HG02970 (cell line): ENCODE results near the gene PSD2.

Source experiments
- ATAC-seq: cut with Tn5 transposase; IDR thresholded peaks from one replicate; pipeline ENCODE4 v1.9.1; 2021; ENCODE audit warnings: mild to moderate bottlenecking, moderate library complexity, moderate number of reproducible peaks; ENCODE audit not compliant: unreplicated experiment, low FRiP score

PSD2 gene

GRCh38 chr5:139870677-139871076, 75.1 kb downstream of the PSD2 start:
- no peak for ATAC-seq

- ATAC-seq: no peak
Observed at GRCh38 chr5:139871614-139872013, 76.0 kb downstream of the PSD2 start.

DNA sequence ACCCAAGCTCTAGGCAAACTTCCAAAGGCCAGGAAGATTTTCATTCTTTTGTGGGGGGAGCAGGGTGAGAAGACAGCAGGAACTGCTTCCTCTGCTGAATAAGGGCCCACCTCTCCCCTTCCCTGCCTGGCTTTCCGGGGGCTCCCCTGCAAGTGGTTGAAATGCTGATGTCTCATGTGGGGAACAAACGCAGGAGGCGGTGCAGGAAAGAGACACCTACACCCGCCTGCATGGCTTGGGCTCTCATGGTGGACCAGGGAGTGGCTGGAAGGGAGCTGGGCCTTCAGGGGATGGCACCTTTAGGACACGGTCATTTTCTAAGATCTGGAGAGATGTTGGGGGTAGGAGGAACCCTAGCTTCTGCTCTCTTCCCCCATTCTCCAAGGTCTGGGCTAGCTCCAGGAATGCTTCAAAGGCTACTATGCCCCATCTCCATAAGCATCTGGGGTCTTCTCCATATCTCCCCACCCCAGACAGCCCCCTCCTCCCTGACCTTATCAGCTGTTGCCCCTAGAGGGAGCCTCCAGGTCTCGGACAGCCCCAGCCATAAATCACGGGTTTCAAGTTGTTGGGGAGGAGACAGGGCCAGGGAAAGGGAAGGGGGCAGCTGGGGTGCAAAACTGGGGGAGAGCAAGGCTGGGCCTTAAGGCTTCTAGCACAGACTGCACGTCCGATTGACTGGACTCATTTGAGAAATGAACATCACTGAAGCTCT, 76.6 kb downstream of the PSD2 start:
- ATAC-seq: no peak

GRCh38 chr5:139872851-139873794, 77.5 kb downstream of the PSD2 start:
- no peak for ATAC-seq

GRCh38 chr5:139875957-139876356, 80.3 kb downstream of the PSD2 start:
- ATAC-seq: no peak

GRCh38 chr5:139877129-139877597, 81.6 kb downstream of the PSD2 start:
- ATAC-seq: no peak

- no peak for ATAC-seq
Observed at GRCh38 chr5:139878093-139878492, 82.5 kb downstream of the PSD2 start.

- no peak for ATAC-seq
Observed at GRCh38 chr5:139880416-139881142, 85.0 kb downstream of the PSD2 start.

GRCh38 chr5:139881143-139881733, 85.6 kb downstream of the PSD2 start:
- no peak for ATAC-seq

DNA sequence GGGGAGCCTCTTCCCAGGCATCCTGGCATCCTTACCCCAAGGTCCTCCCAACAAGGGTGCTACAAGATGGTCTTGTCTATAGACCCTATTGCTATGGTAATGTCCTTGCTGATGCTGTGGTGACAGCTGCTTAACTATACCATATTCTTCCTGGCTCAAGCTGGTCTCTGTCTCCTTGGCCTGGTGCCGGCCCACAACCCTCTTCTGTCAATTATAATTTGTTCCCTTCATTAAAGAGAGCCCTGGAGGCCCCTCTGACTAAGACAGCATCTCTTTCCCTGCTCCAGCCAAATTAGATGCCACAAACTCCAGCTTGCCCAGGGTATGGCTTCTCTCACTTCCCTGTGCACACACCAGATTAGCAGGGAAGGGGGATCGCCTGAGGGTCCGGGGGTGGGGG, 86.7 kb downstream of the PSD2 start:
- no peak for ATAC-seq

DNA sequence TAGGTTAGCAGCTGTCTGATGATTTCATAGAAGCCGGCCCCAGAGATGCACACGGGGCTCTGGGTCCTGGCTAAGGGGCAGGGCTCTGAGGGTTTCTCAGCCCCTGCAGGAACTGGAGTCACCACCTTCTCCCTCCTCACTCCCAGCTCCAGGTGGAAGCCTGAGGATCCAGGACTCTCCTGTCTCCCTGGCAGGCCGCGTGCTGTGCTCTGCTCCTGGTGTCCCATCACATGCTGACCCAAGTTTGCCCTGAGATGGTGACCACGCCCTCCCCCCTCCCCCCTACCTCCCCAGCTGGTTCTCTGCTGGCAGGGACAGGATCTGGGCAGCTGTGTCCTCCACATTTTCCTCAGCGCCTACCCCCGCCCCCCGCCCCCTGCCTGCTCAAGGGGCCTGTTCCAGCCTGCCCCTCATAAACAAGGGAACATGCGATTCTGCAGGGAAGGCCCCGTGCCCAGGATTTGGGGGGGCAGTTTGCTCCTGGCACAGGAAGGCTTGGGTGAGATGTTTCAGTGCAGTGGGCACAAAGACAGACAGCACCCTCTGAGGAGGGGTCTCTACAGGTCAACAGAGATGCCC, 87.4 kb downstream of the PSD2 start:
- no peak for ATAC-seq

DNA sequence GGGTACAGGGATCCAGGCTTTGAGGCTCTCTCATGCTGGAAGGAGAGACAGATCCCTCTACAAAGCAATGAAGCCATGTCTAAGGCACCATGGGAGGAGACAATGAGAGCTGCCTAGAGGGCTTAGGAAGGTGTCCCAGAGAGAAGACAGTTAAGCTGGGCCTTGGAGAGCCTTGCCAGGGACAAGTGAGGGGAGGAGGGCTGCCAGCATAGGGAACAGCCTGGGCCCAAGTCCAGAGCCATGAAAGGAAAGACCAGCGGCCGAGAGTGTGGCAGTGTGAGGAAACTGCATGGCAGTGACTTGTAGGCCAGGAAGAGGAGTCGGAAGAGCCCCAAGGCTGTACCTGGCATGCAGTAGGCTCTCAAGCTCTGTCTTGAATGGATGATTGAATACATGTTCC, 88.5 kb downstream of the PSD2 start:
- no peak for ATAC-seq

DNA sequence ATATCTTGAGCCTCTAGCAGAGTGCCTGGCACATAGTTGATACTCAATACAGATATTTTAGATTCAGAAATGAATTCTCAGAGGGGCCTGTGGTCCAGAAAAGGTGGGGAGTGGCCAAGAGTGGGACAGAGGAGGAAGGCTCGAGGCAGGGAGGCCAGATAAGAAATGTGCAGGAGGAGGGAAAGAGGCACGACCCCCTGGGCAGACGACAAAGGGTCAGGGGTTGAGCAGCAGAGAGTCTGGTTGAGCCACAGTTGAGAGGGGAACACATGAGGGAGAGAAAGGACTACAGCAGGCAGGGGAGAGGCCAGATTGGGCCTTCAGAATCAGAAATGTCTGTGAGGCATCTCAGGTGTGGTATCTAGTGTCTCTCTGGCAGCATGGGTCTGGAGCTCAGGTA, 89.1 kb downstream of the PSD2 start:
- no peak for ATAC-seq

- ATAC-seq: no peak
Observed at GRCh38 chr5:139885172-139885856, 89.7 kb downstream of the PSD2 start.

GRCh38 chr5:139885857-139886208, 90.2 kb downstream of the PSD2 start:
- no peak for ATAC-seq

DNA sequence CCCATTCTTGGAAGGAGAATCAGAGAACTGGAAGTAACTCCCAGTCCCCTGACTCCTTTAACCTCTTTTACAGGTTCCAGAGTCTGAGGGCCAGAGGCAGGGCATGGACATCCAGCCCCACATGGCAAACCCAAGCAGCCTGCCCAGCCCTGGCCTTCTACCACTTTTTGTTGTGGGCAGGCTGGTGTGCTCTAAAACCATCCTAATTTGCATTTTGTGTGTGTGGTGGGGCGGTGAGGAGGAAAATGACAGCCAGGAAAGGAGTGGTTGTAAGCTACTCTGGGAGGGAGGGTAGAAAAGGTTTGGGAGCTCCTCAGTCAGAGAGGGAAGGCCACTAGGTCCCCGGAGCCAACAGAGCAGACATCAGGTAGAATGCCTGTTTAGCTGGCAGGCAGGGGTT, 90.6 kb downstream of the PSD2 start:
- ATAC-seq: no peak

DNA sequence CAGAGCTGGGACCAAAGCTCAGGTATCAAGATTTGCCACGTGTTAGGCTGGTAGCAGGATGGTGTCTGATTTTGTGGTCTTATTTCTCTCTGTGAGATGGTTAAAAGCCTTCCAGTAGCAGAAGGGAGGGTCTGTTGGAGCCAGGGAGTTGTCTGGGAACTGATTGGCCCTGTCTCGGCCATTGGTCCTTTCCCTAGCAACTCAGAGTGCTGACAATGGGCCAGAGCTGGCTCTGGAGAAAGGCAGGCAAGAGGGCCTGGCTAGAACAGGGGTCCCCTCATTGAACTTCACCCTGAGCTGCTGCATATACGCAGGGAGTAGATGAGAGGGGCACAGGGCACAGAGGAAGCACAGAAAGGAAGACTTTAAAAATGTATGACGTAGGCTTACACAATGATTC, 92.8 kb downstream of the PSD2 start:
- no peak for ATAC-seq

- no peak for ATAC-seq
Observed at GRCh38 chr5:139889410-139889809, 93.8 kb downstream of the PSD2 start.

DNA sequence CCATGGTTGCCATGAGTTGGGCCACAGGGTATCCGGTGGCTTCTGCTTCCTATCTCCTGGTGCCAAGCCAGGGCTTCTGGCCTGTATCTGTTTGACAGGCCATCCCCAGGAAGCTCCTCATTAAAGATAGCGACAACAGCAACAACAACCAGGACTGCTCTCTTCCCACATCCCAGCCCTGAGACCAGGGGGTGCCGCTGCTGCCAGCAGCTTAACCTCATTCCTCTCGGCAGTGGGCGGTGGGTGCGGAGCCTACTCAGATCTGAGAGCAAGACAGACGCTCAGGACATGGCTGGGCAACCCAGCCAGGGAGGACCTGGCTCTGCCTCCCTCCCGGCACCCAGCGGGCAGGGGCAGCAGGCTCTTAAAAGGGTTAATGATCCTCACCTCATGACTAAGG, 98.3 kb downstream of the PSD2 start:
- ATAC-seq: no peak
